Neuronal stem cell (in vitro differentiated cells): ENCODE measurements around the gene FLT3LG.

ENCODE experiments used
- DNase-seq: peaks from one replicate; pipeline ENCODE4 v3.0.0-alpha.2; 2013; ENCODE audit warnings: low spot score
- H2AFZ ChIP-seq: one replicate; pipeline ENCODE4 v1.6.1; 2013; ENCODE audit warnings: mild to moderate bottlenecking, low read length, inconsistent platforms
- H2AK5ac ChIP-seq: 2 replicates; pipeline ENCODE4 v1.6.1; 2013; ENCODE audit warnings: low read depth, mild to moderate bottlenecking, inconsistent platforms, low read length, moderate library complexity, mixed read lengths
- H2BK120ac ChIP-seq: 2 replicates; pipeline ENCODE4 v1.6.1; 2013; ENCODE audit warnings: low read depth, mild to moderate bottlenecking, inconsistent platforms, low read length, moderate library complexity, mixed read lengths
- H2BK12ac ChIP-seq: one replicate; pipeline ENCODE4 v1.6.1; 2013; ENCODE audit warnings: low read length, inconsistent platforms
- H2BK15ac ChIP-seq: 2 replicates; pipeline ENCODE4 v1.6.1; 2013; ENCODE audit warnings: mild to moderate bottlenecking, low read length, inconsistent platforms, mixed read lengths
- H2BK5ac ChIP-seq: one replicate; pipeline ENCODE4 v1.6.1; 2013; ENCODE audit warnings: inconsistent platforms, mild to moderate bottlenecking, low read length, moderate library complexity
- H3K14ac ChIP-seq: one replicate; pipeline ENCODE4 v1.6.1; 2013; ENCODE audit warnings: low read length, inconsistent platforms
- H3K18ac ChIP-seq: 2 replicates; pipeline ENCODE4 v1.6.1; 2013; ENCODE audit warnings: low read length, inconsistent platforms
- H3K23ac ChIP-seq: 2 replicates; pipeline ENCODE4 v1.6.1; 2013; ENCODE audit warnings: low read depth, mild to moderate bottlenecking, mixed read lengths, low read length, inconsistent platforms; ENCODE audit not compliant: poor library complexity
- H3K27ac ChIP-seq: replicated peaks from 3 replicates; pipeline ENCODE4 v1.5.1; 2013; ENCODE audit warnings: low read length, inconsistent platforms
- H3K27me3 ChIP-seq, 3 experiments: 2 replicates each; pipeline ENCODE4 v1.6.1; 2013; ENCODE audit warnings: low read length in 3 of 3, mild to moderate bottlenecking in 2 of 3, inconsistent platforms in 1 of 3, low read depth in 1 of 3, mixed read lengths in 1 of 3, moderate library complexity in 1 of 3; ENCODE audit not compliant: control insufficient read depth in 3 of 3, insufficient read depth in 3 of 3
- H3K36me3 ChIP-seq, 2 donors: replicated peaks in 1 of 2; 2 replicates each; pipeline ENCODE4 v1.6.1; 2013; ENCODE audit warnings: low read length in 2 of 2; ENCODE audit not compliant: control insufficient read depth in 2 of 2, insufficient read depth in 2 of 2
- H3K4ac ChIP-seq: 2 replicates; pipeline ENCODE4 v1.6.1; 2013; ENCODE audit warnings: inconsistent platforms, mild to moderate bottlenecking, low read length, moderate library complexity
- H3K4me1 ChIP-seq, 2 donors: 1 replicate in 1 of 2; 2 replicates in 1 of 2; pipeline ENCODE4 v1.6.1; 2013; ENCODE audit warnings: low read length in 2 of 2, low read depth in 1 of 2; ENCODE audit not compliant: control insufficient read depth in 2 of 2, insufficient read depth in 1 of 2
- H3K4me2 ChIP-seq: one replicate; pipeline ENCODE4 v1.6.1; 2013; ENCODE audit warnings: mild to moderate bottlenecking, low read length, inconsistent platforms; ENCODE audit not compliant: insufficient read depth, poor library complexity, severe bottlenecking
- H3K4me3 ChIP-seq, 2 donors: 2 replicates each; pipeline ENCODE4 v1.5.1; 2013; ENCODE audit warnings: low read length in 2 of 2, mild to moderate bottlenecking in 2 of 2, inconsistent platforms in 1 of 2, moderate library complexity in 1 of 2
- H3K79me1 ChIP-seq: one replicate; pipeline ENCODE4 v1.6.1; 2013; ENCODE audit warnings: low read depth, mild to moderate bottlenecking, inconsistent platforms, low read length, moderate library complexity
- H3K9ac ChIP-seq: one replicate; pipeline ENCODE4 v1.6.1; 2013; ENCODE audit warnings: mild to moderate bottlenecking, low read depth, low read length, inconsistent platforms; ENCODE audit not compliant: poor library complexity
- H3K9me3 ChIP-seq, 2 donors: replicated peaks in 1 of 2; 2 replicates each; pipeline versions ENCODE3 to v1.6.1; 2013; ENCODE audit warnings: low read length in 2 of 2, mild to moderate bottlenecking in 2 of 2, inconsistent platforms in 1 of 2, low read depth in 1 of 2, mixed read lengths in 1 of 2, moderate library complexity in 1 of 2; ENCODE audit not compliant: control insufficient read depth in 2 of 2, insufficient read depth in 1 of 2
- H4K8ac ChIP-seq: one replicate; pipeline ENCODE4 v1.6.1; 2013; ENCODE audit warnings: low read depth, mild to moderate bottlenecking, inconsistent platforms, low read length, moderate library complexity
- H4K91ac ChIP-seq: one replicate; pipeline ENCODE4 v1.6.1; 2013; ENCODE audit warnings: low read length, low read depth, mild to moderate bottlenecking, inconsistent platforms; ENCODE audit not compliant: poor library complexity
- WGBS, 2 donors: extraction: QIAGEN DNeasy Blood & Tissue Kit; methylation state at CpG; one replicate each; pipeline ENCODE4 v1.1.7; 2013; ENCODE audit warnings: missing lambda C conversion rate in 2 of 2, mixed read lengths in 1 of 2; ENCODE audit not compliant: insufficient read length in 2 of 2, insufficient replicate concordance in 1 of 2; ENCODE audit errors: extremely low coverage in 2 of 2; 5-methylcytosine and 5-hydroxymethylcytosine counted together

Gene FLT3LG

DNA sequence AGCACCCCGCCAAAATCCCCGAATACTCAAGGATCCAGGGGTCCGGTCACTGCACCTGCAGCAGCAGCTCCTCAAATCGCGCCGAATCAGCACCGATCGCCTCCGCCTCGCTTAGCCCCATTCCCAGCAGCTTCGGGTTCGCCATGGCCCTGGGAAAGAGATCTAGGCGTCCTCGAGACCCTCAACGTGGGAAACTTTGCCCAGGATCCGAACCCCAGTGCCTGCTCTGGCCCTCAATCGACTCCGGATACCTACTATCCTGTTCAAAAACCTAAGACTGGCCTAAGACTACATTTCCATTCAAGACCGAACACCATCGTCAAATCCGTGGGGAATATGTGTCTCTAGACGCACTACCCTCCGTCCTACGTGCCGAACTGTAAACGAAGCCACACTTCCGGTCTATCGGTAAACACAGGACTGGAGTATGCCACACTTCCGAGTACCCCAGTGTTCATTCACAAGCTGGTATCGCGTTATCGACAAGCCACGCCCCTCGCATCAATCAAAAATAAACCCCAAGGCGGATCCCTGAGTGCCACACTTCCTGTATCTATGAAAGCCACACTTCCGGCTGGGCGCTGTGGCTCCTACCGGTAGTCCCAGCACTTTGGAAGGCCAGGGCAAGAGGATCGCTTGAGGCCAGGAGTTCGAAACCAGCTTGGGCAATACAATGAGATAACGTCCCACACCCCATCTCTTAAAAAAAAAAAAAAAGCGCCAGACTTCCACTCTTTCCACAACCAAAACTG, 22.4 kb upstream of the FLT3LG start, which contains the start of gene PIH1D1:
Gene PIH1D1 (minus strand): TSS at position 385 of the 752 bp plus-strand sequence. CDS start 240 bp downstream, at position 145.
- WGBS, 2 donors = no CpG with 5 or more reads among the region's 42 CpGs
- peak within 1 kb of the TSS; percentile 66 for H2BK5ac ChIP-seq
- no peak within 1 kb of the TSS for H3K23ac ChIP-seq
- H3K4me3 ChIP-seq = peak within 1 kb of the TSS; percentile 87 to 98
- H3K4me1 ChIP-seq = peaks cover 0 to 7% of the 10 kb centered on the region in 2 donors
- DNase-seq = peak; percentile 96
- H2BK120ac ChIP-seq = no peak within 1 kb of the TSS
- H3K18ac ChIP-seq = peak within 1 kb of the TSS; percentile 92
- no peak within 1 kb of the TSS for H3K4ac ChIP-seq
- H3K27ac ChIP-seq = peak within 1 kb of the TSS; percentile 99
- no peak within 1 kb of the TSS for H2BK12ac ChIP-seq
- H3K27me3 ChIP-seq = no peaks in the 10 kb centered on the region
- H3K4me2 ChIP-seq = peak within 1 kb of the TSS; percentile 98
- H4K8ac ChIP-seq = no peak within 1 kb of the TSS
- H3K9me3 ChIP-seq = no peaks in the 10 kb centered on the region
- no peak within 1 kb of the TSS for H4K91ac ChIP-seq
- H3K36me3 ChIP-seq = peaks cover 31 to 46% of the 10 kb centered on the region in 2 donors
- peak within 1 kb of the TSS; percentile 98 for H2AK5ac ChIP-seq
- peaks cover 20% of the 10 kb centered on the region for H3K79me1 ChIP-seq
- H3K14ac ChIP-seq = peak within 1 kb of the TSS; percentile 21
- H2BK15ac ChIP-seq = no peak within 1 kb of the TSS
- H2AFZ ChIP-seq = peak within 1 kb of the TSS; percentile 92
- peak within 1 kb of the TSS; percentile 92 for H3K9ac ChIP-seq

DNA sequence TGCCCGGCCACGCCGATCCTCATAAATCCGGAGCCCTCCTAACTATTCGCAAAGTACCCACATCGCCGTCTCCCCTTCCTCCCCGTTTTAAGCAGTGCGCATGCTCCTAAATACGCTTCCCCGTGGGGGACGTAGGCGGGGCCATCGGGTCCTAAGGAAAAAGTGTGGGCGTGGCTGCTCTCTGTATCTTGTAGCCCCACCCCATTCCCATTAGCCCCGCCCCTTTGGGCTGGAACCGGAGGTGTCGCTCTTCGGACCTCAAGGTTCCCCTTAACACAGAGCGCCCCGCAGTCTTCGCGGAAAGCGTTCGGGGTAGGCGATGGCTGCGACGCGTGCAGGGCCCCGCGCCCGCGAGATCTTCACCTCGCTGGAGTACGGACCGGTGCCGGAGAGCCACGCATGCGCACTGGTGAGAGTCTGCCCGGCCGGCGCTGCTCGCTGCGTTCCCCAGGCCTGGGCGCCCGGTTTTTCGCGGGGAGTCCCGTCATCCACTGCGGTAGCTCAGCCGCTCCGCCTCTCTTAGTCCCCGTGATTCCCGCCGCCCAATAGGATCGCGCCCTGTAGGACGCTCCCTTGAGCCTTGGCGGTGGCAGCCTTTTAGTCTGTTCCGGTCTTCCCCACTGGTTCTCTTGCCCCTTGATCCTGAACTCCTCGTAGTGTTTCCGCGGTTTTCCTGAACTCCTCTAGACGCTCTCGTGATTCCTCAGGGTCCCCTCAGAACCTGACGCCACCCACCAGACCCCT, 20.8 kb upstream of the FLT3LG start, which contains the start of gene ALDH16A1:
Gene ALDH16A1 (plus strand): TSS at position 213 of the 744 bp plus-strand sequence. CDS start 107 bp downstream, at position 320.
- H3K27me3 ChIP-seq = no peaks in the 10 kb centered on the region
- H3K4ac ChIP-seq = no peak within 1 kb of the TSS
- H2BK15ac ChIP-seq = no peak within 1 kb of the TSS
- peak within 1 kb of the TSS; percentile 66 for H2BK5ac ChIP-seq
- peak within 1 kb of the TSS; percentile 91 for H3K4me2 ChIP-seq
- H3K36me3 ChIP-seq = peaks cover 18 to 31% of the 10 kb centered on the region in 2 donors
- no peaks in the 10 kb centered on the region for H3K9me3 ChIP-seq
- WGBS, 2 donors = no CpG with 5 or more reads among the region's 66 CpGs
- H3K27ac ChIP-seq = peak within 1 kb of the TSS; percentile 99
- peak; percentile 97 for DNase-seq
- H2AFZ ChIP-seq = peak within 1 kb of the TSS; percentile 92
- H3K9ac ChIP-seq = peak within 1 kb of the TSS; percentile 99
- peak within 1 kb of the TSS; percentile 100 for H3K18ac ChIP-seq
- no peak within 1 kb of the TSS for H3K14ac ChIP-seq
- peak within 1 kb of the TSS; percentile 95 for H2AK5ac ChIP-seq
- no peak within 1 kb of the TSS for H2BK120ac ChIP-seq
- H3K4me3 ChIP-seq = peak within 1 kb of the TSS; percentile 71 to 90
- peak within 1 kb of the TSS; percentile 83 for H3K23ac ChIP-seq
- peaks cover 14% of the 10 kb centered on the region for H3K79me1 ChIP-seq
- no peak within 1 kb of the TSS for H2BK12ac ChIP-seq
- no peak within 1 kb of the TSS for H4K8ac ChIP-seq
- H4K91ac ChIP-seq = no peak within 1 kb of the TSS
- H3K4me1 ChIP-seq = peaks cover 0 to 7% of the 10 kb centered on the region in 2 donors

DNA sequence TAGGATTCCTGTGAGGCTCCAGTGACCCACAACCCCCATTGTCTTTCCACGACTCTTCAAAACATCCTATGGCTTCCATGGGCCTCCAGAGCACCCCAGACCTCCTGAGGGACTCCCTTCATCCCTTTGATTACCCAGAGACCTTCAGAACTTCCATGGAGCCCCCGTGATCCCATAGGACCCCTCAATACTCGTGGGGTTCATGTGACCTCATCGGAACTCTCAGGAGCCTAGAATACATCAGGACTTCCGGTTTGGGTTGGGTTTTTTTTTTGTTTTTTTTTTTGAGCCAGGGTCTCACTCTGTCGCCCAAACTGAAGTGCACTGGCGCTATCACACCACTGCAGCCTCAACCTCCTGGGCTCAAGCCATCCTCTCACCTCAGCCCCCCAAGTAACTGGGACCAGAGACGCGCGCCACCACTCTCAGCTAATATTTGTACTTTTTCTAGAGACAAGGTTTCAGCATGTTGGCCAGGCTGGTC, 20.2 kb upstream of the FLT3LG start:
- H3K9ac ChIP-seq = peak overlapping the region; percentile 88
- no peaks in the 10 kb centered on the region for H3K27me3 ChIP-seq
- peaks cover 14 to 25% of the 10 kb centered on the region in 2 donors for H3K36me3 ChIP-seq
- peaks cover 0 to 5% of the 10 kb centered on the region in 2 donors for H3K4me1 ChIP-seq
- H3K27ac ChIP-seq = peak overlapping the region; percentile 94
- peak overlapping the region; percentile 95 for H2AK5ac ChIP-seq
- no peak overlapping the region for H3K4ac ChIP-seq
- H3K18ac ChIP-seq = peak overlapping the region; percentile 95
- no peak for DNase-seq
- no CpG with 5 or more reads among the region's 10 CpGs for WGBS, 2 donors
- H3K79me1 ChIP-seq = peaks cover 13% of the 10 kb centered on the region
- no peak overlapping the region for H2BK12ac ChIP-seq
- peak overlapping the region; percentile 83 for H3K23ac ChIP-seq
- no peak overlapping the region for H3K14ac ChIP-seq
- H2AFZ ChIP-seq = peak overlapping the region; percentile 92
- peak overlapping the region; percentile 71 to 90 for H3K4me3 ChIP-seq
- H2BK15ac ChIP-seq = no peak overlapping the region
- H3K9me3 ChIP-seq = no peaks in the 10 kb centered on the region
- H3K4me2 ChIP-seq = peak overlapping the region; percentile 91
- no peak overlapping the region for H4K91ac ChIP-seq
- no peak overlapping the region for H2BK120ac ChIP-seq
- H2BK5ac ChIP-seq = peak overlapping the region; percentile 62
- no peak overlapping the region for H4K8ac ChIP-seq
